HL-60/S4 (cell line): ENCODE data around the gene NDUFAF3.

Experiments
- in situ Hi-C: fragments of 300-500 bp; cut with MboI; formaldehyde crosslinking; loops from 2 replicates; pipeline ENCODE4 v1.14.3; 2022; ENCODE audit warnings: low sequenced_read_pairs

The NDUFAF3 gene

GRCh38 chr3:49034650-49035049 is 12.7 kb downstream of the NDUFAF3 start:
- in situ Hi-C loops, result no loop called here

- in situ Hi-C loops, result no loop called here
Observed at GRCh38 chr3:49035281-49035680, 13.4 kb downstream of the NDUFAF3 start.

GRCh38 chr3:49053543-49053942 is 31.6 kb downstream of the NDUFAF3 start:
- in situ Hi-C loops, result no loop called here

GRCh38 chr3:49054344-49054862 is 32.5 kb downstream of the NDUFAF3 start:
- in situ Hi-C loops, result no loop called here

- in situ Hi-C loops, result no loop called here
Observed at GRCh38 chr3:49057268-49057667, 35.3 kb downstream of the NDUFAF3 start.

GRCh38 chr3:49058011-49058410 is 36.1 kb downstream of the NDUFAF3 start:
- in situ Hi-C loops, result no loop called here
